Gastrocnemius medialis (tissue), 4 donors: ENCODE data around the gene VWA3B.

Experiments used
- CTCF ChIP-seq, 5 experiments: fragments of 450-650 bp in 3 of 5; fragments of 200-600 bp in 2 of 5; sonication (generic) in 2 of 5; IDR thresholded peaks in 4 of 5; conservative IDR thresholded peaks in 1 of 5; 1 replicate in 4 of 5; 2 replicates in 1 of 5; pipeline ENCODE4 v1.5.1; 2016 to 2019; ENCODE audit warnings: antibody characterized with exemption in 5 of 5, mild to moderate bottlenecking in 3 of 5, moderate library complexity in 3 of 5
- POLR2A ChIP-seq, 2 donors: fragments of 450-650 bp; IDR thresholded peaks; one replicate each; pipeline ENCODE4 v1.6.1; 2017; ENCODE audit warnings: antibody characterized with exemption in 2 of 2, mild to moderate bottlenecking in 2 of 2, moderate library complexity in 2 of 2

GRCh38 chr2:98241592-98241991 is 154.6 kb downstream of the VWA3B start:
- TF ChIP-seq CTCF (IDR thresholded peaks at IDR 0.05 in 4 of 5, conservative IDR thresholded peaks at IDR 0.05 in 1 of 5) (no peak), POLR2A (IDR thresholded peaks at IDR 0.05) (no peak)
